ENCODE data around the gene UBA7. TPM values are rescaled to one million over a fixed set of nuclear protein-coding genes. Genes with fewer than 3 reads are reported as not detected.

The UBA7 gene
- total and polyA plus RNA-seq, 2 of the 8 experiments (the other 6 are each of a cell fraction or from before 2014, with no cell fraction given) = 0.34 to 0.65 TPM

- TF ChIP-seq CTCF (IDR thresholded peaks at IDR 0.05; ENCODE audit: control extremely low read depth in 1 of 3, insufficient read depth in 1 of 3, low read depth in 1 of 3, low read length in 3 of 3) (peak in 2 of 3 experiments; percentile 89 to 94; a peak in 3 of 4 replicates), E2F6 (IDR thresholded peaks at IDR 0.05) (no peak), CHD7 (IDR thresholded peaks at IDR 0.05; ENCODE audit: insufficient replicate concordance, low read length) (no peak), SP4 (IDR thresholded peaks at IDR 0.05; ENCODE audit: low read length) (no peak), NANOG (IDR thresholded peaks at IDR 0.05; ENCODE audit: insufficient read depth, low read depth, low read length, poor library complexity, severe bottlenecking) (no peak), YY1 (IDR thresholded peaks at IDR 0.05; ENCODE audit: low read depth, low read length) (0 out of 2 replicates have a peak, but pooled peaks have one; percentile 63)
Measured at GRCh38 chr3:49802719-49803464, 10.9 kb downstream of the UBA7 start, which contains the start of gene INKA1 (continued).
